A673 (cell line): ENCODE measurements around the gene ZSCAN10.

ENCODE experiments used
- EZH2 ChIP-seq: fragments of 200-600 bp; sonication (generic); IDR thresholded peaks from 2 replicates; pipeline ENCODE4 v1.6.1; 2017; ENCODE audit warnings: borderline replicate concordance, low read depth, mild to moderate bottlenecking, mixed read lengths, antibody characterized with exemption, low read length; ENCODE audit not compliant: poor library complexity, severe bottlenecking
- TF ChIP-seq, protein P1 (sequence below): fragments of 300-800, 200-600 bp; sonication (generic); conservative IDR thresholded peaks from 2 replicates; pipeline ENCODE4 v1.5.1; 2017; ENCODE audit warnings: low read depth, mild to moderate bottlenecking, antibody characterized with exemption, low read length, moderate library complexity, mixed read lengths

DNA sequence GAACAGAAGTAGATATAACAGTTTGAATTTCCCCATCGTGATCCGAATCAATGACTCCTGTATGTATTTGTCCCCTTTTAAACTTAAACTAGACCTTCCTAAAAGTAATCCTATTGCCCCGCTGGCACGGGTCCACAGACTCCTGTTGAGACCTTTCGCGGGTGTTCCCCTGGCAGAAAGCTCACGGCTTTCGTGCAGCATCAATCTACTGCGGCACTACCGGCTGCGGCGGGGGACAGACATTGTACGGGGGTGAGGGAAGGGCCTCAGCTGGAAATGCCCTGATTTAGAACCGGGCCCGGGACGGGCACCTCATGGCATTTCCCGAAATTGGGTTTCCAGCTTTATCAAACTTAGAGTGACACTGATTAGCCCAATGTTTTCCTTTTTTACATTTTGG lies 19.1 kb downstream of the ZSCAN10 start:
- TF ChIP-seq, protein P1, sequence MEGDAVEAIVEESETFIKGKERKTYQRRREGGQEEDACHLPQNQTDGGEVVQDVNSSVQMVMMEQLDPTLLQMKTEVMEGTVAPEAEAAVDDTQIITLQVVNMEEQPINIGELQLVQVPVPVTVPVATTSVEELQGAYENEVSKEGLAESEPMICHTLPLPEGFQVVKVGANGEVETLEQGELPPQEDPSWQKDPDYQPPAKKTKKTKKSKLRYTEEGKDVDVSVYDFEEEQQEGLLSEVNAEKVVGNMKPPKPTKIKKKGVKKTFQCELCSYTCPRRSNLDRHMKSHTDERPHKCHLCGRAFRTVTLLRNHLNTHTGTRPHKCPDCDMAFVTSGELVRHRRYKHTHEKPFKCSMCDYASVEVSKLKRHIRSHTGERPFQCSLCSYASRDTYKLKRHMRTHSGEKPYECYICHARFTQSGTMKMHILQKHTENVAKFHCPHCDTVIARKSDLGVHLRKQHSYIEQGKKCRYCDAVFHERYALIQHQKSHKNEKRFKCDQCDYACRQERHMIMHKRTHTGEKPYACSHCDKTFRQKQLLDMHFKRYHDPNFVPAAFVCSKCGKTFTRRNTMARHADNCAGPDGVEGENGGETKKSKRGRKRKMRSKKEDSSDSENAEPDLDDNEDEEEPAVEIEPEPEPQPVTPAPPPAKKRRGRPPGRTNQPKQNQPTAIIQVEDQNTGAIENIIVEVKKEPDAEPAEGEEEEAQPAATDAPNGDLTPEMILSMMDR, result no peak
- TF ChIP-seq EZH2, result no peak
